Stimulated activated CD4-positive, alpha-beta T cell treated with anti-CD3 and anti-CD28 coated beads, TNF-alpha, amount 100 ng/mL, for 1 hour (primary cell): ENCODE measurements around the gene KIF5A.
"Not testable (repeated sequence)": the region's sequence is repeated elsewhere in the genome, so short reads cannot be mapped to it uniquely, and the experiment has no call there.

Experiments used
- DNase-seq, 3 donors: peaks; one replicate each; pipeline ENCODE4 v3.0.0-alpha.2; 2020; ENCODE audit warnings: low read depth in 3 of 3, low spot score in 1 of 3

The KIF5A gene

GRCh38 chr12:57549909-57550640 is at the start of gene KIF5A:
Gene KIF5A (plus strand): TSS chr12:57550044. CDS start chr12:57550272, 228 bp downstream.
- DNase-seq = peak in 2 of 3 donors; percentile 14 to 41

GRCh38 chr12:57500213-57500612 is 49.6 kb upstream of the KIF5A start:
- no peak for DNase-seq

GRCh38 chr12:57502311-57502969 is 47.4 kb upstream of the KIF5A start:
- not testable (repeated sequence) for DNase-seq

GRCh38 chr12:57506541-57506940 is 43.3 kb upstream of the KIF5A start:
- DNase-seq = not testable (repeated sequence)

- not testable (repeated sequence) for DNase-seq
These were observed 42.0 kb upstream of the KIF5A start for GRCh38 chr12:57507796-57508195.

GRCh38 chr12:57511161-57511560 is 38.7 kb upstream of the KIF5A start:
- no peak for DNase-seq

GRCh38 chr12:57511588-57512325 is 38.1 kb upstream of the KIF5A start:
- no peak for DNase-seq

GRCh38 chr12:57512665-57513064 is 37.2 kb upstream of the KIF5A start:
- no peak for DNase-seq

- DNase-seq = no peak
These were observed 36.6 kb upstream of the KIF5A start for GRCh38 chr12:57513266-57513665.

- DNase-seq = not testable (repeated sequence)
These were observed 36.2 kb upstream of the KIF5A start for GRCh38 chr12:57513677-57514076.

GRCh38 chr12:57514246-57514645 is 35.6 kb upstream of the KIF5A start:
- DNase-seq = not testable (repeated sequence)

- DNase-seq = no peak
These were observed 35.0 kb upstream of the KIF5A start for GRCh38 chr12:57514720-57515407.

- no peak for DNase-seq
These were observed 34.4 kb upstream of the KIF5A start for GRCh38 chr12:57515408-57515933.

- no peak for DNase-seq
These were observed 33.8 kb upstream of the KIF5A start for GRCh38 chr12:57515934-57516541.

GRCh38 chr12:57516617-57517153 is 33.2 kb upstream of the KIF5A start:
- no peak for DNase-seq

- DNase-seq = no peak
These were observed 32.7 kb upstream of the KIF5A start for GRCh38 chr12:57517187-57517586.

GRCh38 chr12:57517718-57518117 is 32.1 kb upstream of the KIF5A start:
- not testable (repeated sequence) for DNase-seq

- no peak for DNase-seq
These were observed 31.5 kb upstream of the KIF5A start for GRCh38 chr12:57518176-57518919.

- DNase-seq = no peak
These were observed 30.7 kb upstream of the KIF5A start for GRCh38 chr12:57518920-57519795.
